Smooth muscle cell (in vitro differentiated cells): ENCODE measurements around the gene TAL1. TPM values are rescaled to one million over a fixed set of nuclear protein-coding genes. Genes with fewer than 3 reads are reported as not detected.
A peak's percentile ranks its signal among the peaks of the same experiment; 100 is the strongest.

ENCODE experiments used
- DNase-seq: peaks from one replicate; lab custom pipeline; 2025; ENCODE audit not compliant: unreplicated experiment; lab: John Stamatoyannopoulos, UW
- H2AFZ ChIP-seq: fragments of 200-600 bp; sonication (generic); 2 replicates; pipeline ENCODE4 v1.6.0; 2016; ENCODE audit warnings: antibody characterized with exemption, low read depth, mild to moderate bottlenecking
- H3F3A ChIP-seq: fragments of 200-600 bp; sonication (generic); 2 replicates; pipeline ENCODE4 v1.6.0; 2017; ENCODE audit warnings: antibody characterized with exemption, low read depth
- H3K27ac ChIP-seq: fragments of 200-600 bp; sonication (generic); 2 replicates; pipeline ENCODE4 v1.5.1; 2016; ENCODE audit warnings: low read depth, mild to moderate bottlenecking
- H3K27me3 ChIP-seq: fragments of 200-600 bp; sonication (generic); 2 replicates; pipeline ENCODE4 v1.6.1; 2016; ENCODE audit warnings: low read depth, mild to moderate bottlenecking
- H3K36me3 ChIP-seq: fragments of 200-600 bp; sonication (generic); 2 replicates; pipeline ENCODE4 v1.5.1; 2016; ENCODE audit warnings: low read depth
- H3K4me1 ChIP-seq: fragments of 200-600 bp; sonication (generic); 2 replicates; pipeline ENCODE4 v1.5.1; 2016; ENCODE audit warnings: low read depth
- H3K4me2 ChIP-seq: fragments of 200-600 bp; sonication (generic); 2 replicates; pipeline ENCODE4 v1.6.0; 2016; ENCODE audit warnings: mild to moderate bottlenecking
- H3K4me3 ChIP-seq: fragments of 200-600 bp; sonication (generic); 2 replicates; pipeline ENCODE4 v1.5.1; 2016; ENCODE audit warnings: mild to moderate bottlenecking
- H3K79me2 ChIP-seq: fragments of 200-600 bp; sonication (generic); 2 replicates; pipeline ENCODE4 v1.6.0; 2016; ENCODE audit warnings: low read depth, mild to moderate bottlenecking
- H3K9ac ChIP-seq: fragments of 200-600 bp; sonication (generic); 2 replicates; pipeline ENCODE4 v1.6.0; 2016; ENCODE audit warnings: low read depth
- H3K9me3 ChIP-seq: fragments of 200-600 bp; sonication (generic); replicated peaks from 2 replicates; pipeline ENCODE4 v1.5.1; 2016; ENCODE audit warnings: low read depth
- H4K20me1 ChIP-seq: fragments of 200-600 bp; sonication (generic); 2 replicates; pipeline ENCODE4 v1.6.0; 2016; ENCODE audit warnings: low read depth
- WGBS: methylation state at CpG from one replicate; pipeline ENCODE4 v1.1.7; 2016; ENCODE audit warnings: low lambda C conversion rate; 5-methylcytosine and 5-hydroxymethylcytosine counted together
- polyA plus RNA-seq: library from polyadenylated mRNA; unstranded; fragments of >200 nt; fragmentation: Nextera tagmentation; extraction: Ambion mirVana; gene quantifications from 2 replicates; pipeline ENCODE4 v1.2.1, GENCODE V29; 2016
- total RNA-seq: library from RNA; depleted of rRNA; stranded (reverse); fragments of >200 nt; gene quantifications from 2 replicates; pipeline ENCODE4 v1.2.3, GENCODE V29; 2014
- TF ChIP-seq, protein P1 (sequence below): fragments of 200-600 bp; sonication (generic); IDR thresholded peaks from 2 replicates; pipeline ENCODE4 v1.5.1; 2017; ENCODE audit warnings: borderline replicate concordance, mild to moderate bottlenecking, antibody characterized with exemption; ENCODE audit not compliant: insufficient read depth, poor library complexity, severe bottlenecking

TAL1 gene
- total and polyA plus RNA-seq, 2 experiments from 2014 or later = not detected

GRCh38 chr1:47192458-47193384, 39.3 kb downstream of the TAL1 start:
- Histone ChIP-seq H2AFZ (no peak overlapping the region), H3F3A (no peaks in the 10 kb centered on the region), H3K9ac (no peak overlapping the region), H4K20me1 (no peaks in the 10 kb centered on the region), H3K36me3 (no peaks in the 10 kb centered on the region), H3K4me2 (no peak overlapping the region), H3K4me3 (no peak overlapping the region), H3K79me2 (no peaks in the 10 kb centered on the region), H3K9me3 (no peaks in the 10 kb centered on the region), H3K27me3 (peaks cover 18% of the 10 kb centered on the region), H3K4me1 (no peaks in the 10 kb centered on the region), H3K27ac (no peak overlapping the region)
- 21% methylated on average over 10 of the region's 10 CpGs for WGBS
- peak; percentile 35 for DNase-seq
- TF ChIP-seq, protein P1, sequence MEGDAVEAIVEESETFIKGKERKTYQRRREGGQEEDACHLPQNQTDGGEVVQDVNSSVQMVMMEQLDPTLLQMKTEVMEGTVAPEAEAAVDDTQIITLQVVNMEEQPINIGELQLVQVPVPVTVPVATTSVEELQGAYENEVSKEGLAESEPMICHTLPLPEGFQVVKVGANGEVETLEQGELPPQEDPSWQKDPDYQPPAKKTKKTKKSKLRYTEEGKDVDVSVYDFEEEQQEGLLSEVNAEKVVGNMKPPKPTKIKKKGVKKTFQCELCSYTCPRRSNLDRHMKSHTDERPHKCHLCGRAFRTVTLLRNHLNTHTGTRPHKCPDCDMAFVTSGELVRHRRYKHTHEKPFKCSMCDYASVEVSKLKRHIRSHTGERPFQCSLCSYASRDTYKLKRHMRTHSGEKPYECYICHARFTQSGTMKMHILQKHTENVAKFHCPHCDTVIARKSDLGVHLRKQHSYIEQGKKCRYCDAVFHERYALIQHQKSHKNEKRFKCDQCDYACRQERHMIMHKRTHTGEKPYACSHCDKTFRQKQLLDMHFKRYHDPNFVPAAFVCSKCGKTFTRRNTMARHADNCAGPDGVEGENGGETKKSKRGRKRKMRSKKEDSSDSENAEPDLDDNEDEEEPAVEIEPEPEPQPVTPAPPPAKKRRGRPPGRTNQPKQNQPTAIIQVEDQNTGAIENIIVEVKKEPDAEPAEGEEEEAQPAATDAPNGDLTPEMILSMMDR = peak; percentile 96

DNA sequence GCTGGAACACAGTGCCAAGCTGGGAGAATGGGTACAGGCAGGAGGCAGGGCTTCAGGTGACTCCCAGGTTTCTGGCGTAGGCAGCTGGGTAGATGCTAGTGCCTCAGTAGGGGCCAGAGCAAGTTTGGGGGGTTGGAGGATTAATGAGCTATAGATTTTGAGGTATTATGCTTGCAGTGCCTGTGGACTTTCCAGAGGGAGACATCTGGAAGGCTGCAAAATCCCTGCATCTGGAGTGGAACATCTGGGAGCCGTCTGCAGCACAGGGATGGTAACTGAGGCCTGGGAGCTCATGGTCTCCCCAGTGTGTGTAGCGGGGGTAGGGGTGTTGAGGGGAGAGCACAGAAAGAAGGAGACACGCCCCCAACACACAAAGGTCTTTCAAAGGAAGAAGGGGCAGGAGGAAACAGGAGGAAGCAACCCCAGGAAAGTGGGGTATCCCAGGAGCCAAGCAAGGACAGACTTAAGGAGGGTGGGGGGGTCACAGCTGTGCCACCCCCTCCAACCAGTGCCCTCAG, 40.0 kb downstream of the TAL1 start:
- 74% methylated on average over 3 of the region's 4 CpGs for WGBS
- no peaks in the 10 kb centered on the region for H3K9me3 ChIP-seq
- H4K20me1 ChIP-seq = no peaks in the 10 kb centered on the region
- TF ChIP-seq, protein P1 = no peak
- no peak for DNase-seq
- no peak overlapping the region for H3K4me2 ChIP-seq
- no peak overlapping the region for H3K9ac ChIP-seq
- H3F3A ChIP-seq = no peaks in the 10 kb centered on the region
- no peak overlapping the region for H3K4me3 ChIP-seq
- peaks cover 14% of the 10 kb centered on the region for H3K27me3 ChIP-seq
- H3K4me1 ChIP-seq = no peaks in the 10 kb centered on the region
- no peak overlapping the region for H2AFZ ChIP-seq
- no peak overlapping the region for H3K27ac ChIP-seq
- no peaks in the 10 kb centered on the region for H3K79me2 ChIP-seq
- H3K36me3 ChIP-seq = no peaks in the 10 kb centered on the region

GRCh38 chr1:47190857-47191256, 41.2 kb downstream of the TAL1 start:
- 94% methylated on average over 6 of the region's 6 CpGs for WGBS
- H3K36me3 ChIP-seq = no peaks in the 10 kb centered on the region
- no peak overlapping the region for H3K9ac ChIP-seq
- H3K9me3 ChIP-seq = no peaks in the 10 kb centered on the region
- H3F3A ChIP-seq = no peaks in the 10 kb centered on the region
- TF ChIP-seq, protein P1 = no peak
- no peak overlapping the region for H2AFZ ChIP-seq
- no peak overlapping the region for H3K4me3 ChIP-seq
- H3K4me1 ChIP-seq = no peaks in the 10 kb centered on the region
- H3K4me2 ChIP-seq = no peak overlapping the region
- H3K79me2 ChIP-seq = no peaks in the 10 kb centered on the region
- H3K27me3 ChIP-seq = peaks cover 14% of the 10 kb centered on the region
- no peak overlapping the region for H3K27ac ChIP-seq
- no peaks in the 10 kb centered on the region for H4K20me1 ChIP-seq
- no peak for DNase-seq

- whole genome bisulfite sequencing = 90% methylated on average over 5 of the region's 5 CpGs
- H3F3A ChIP-seq = no peaks in the 10 kb centered on the region
- H3K9me3 ChIP-seq = no peaks in the 10 kb centered on the region
- TF ChIP-seq, protein P1 = no peak
- peaks cover 14% of the 10 kb centered on the region for H3K27me3 ChIP-seq
- DNase-seq = no peak
- no peaks in the 10 kb centered on the region for H3K79me2 ChIP-seq
- H2AFZ ChIP-seq = no peak overlapping the region
- H3K4me2 ChIP-seq = no peak overlapping the region
- H3K36me3 ChIP-seq = no peaks in the 10 kb centered on the region
- no peak overlapping the region for H3K9ac ChIP-seq
- no peaks in the 10 kb centered on the region for H4K20me1 ChIP-seq
- no peak overlapping the region for H3K27ac ChIP-seq
- no peaks in the 10 kb centered on the region for H3K4me1 ChIP-seq
- no peak overlapping the region for H3K4me3 ChIP-seq
Observed at GRCh38 chr1:47190509-47190855, 41.5 kb downstream of the TAL1 start.
